HFFc6 (cell line): Measurements from ENCODE around the gene SRSF1. TPM values are rescaled to one million over a fixed set of nuclear protein-coding genes. Genes with fewer than 3 reads are reported as not detected.
"Not testable (repeated sequence)": the region's sequence is repeated elsewhere in the genome, so short reads cannot be mapped to it uniquely, and the experiment has no call there.

ENCODE experiments used
- DNase-seq: peaks from one replicate; pipeline ENCODE4 v3.0.0-alpha.2; 2018
- H3K27ac Mint-ChIP-seq: 2 replicates; pipeline ENCODE4 v1.8.0; 2020; ENCODE audit warnings: mild to moderate bottlenecking, mixed read lengths
- H3K27me3 Mint-ChIP-seq: 2 replicates; pipeline ENCODE4 v1.8.0; 2021; ENCODE audit warnings: mild to moderate bottlenecking, moderate library complexity, mixed read lengths; ENCODE audit not compliant: insufficient read depth
- H3K36me3 Mint-ChIP-seq: 2 replicates; pipeline ENCODE4 v1.8.0; 2021; ENCODE audit warnings: low read depth, mixed read lengths
- H3K4me1 Mint-ChIP-seq: 2 replicates; pipeline ENCODE4 v1.8.0; 2020; ENCODE audit warnings: low read depth, mixed read lengths
- H3K4me3 Mint-ChIP-seq: 2 replicates; pipeline ENCODE4 v1.8.0; 2020; ENCODE audit warnings: mild to moderate bottlenecking, moderate library complexity, mixed read lengths
- H3K9me3 Mint-ChIP-seq: 2 replicates; pipeline ENCODE4 v1.8.0; 2020; ENCODE audit warnings: mild to moderate bottlenecking, mixed read lengths
- total RNA-seq, 6 experiments: library from RNA; stranded (reverse); fragmentation: NEBNext Ultra II Directional; extraction: Animal tissue kit (Norgen Biotek cat#: 25700); gene quantifications; 2 replicates in 1 of 6; 3 replicates in 5 of 6; pipeline ENCODE4 v1.2.3, GENCODE V29; 2021
- TF ChIP-seq, protein P1 (sequence below): fragments of 200-600 bp; sonication (generic); IDR thresholded peaks from 2 replicates; pipeline ENCODE4 v1.5.0; 2021; ENCODE audit warnings: antibody characterized with exemption, mild to moderate bottlenecking

SRSF1 gene
- total RNA-seq, 6 experiments from 2014 or later: 216 to 296 (median 271) TPM

DNA sequence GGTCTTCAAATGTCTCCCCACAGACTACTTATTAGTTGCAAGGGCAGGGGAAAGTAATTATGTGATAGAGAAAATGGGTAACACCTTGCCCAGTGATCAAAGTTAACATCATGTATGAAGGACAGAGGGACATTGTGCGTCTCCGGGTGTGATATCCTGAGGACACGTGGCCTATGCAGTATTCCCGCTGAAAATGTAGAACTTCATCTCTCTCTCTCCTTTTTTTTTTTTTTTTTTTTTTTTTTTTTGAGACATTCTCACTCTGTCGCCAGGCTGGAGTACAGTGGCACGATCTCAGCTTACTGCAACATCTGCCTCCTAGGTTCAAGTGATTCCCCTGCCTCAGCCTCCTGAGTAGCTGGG lies 43.9 kb downstream of the SRSF1 start:
- H3K4me1 Mint-ChIP-seq: no peaks in the 10 kb centered on the region
- no peak overlapping the region for H3K4me3 Mint-ChIP-seq

GRCh38 chr17:57962279-57963148 lies 44.5 kb downstream of the SRSF1 start:
- DNase-seq: no peak
- Mint-ChIP-seq H3K9me3 (no peaks in the 10 kb centered on the region), H3K4me3 (no peak overlapping the region), H3K36me3 (no peaks in the 10 kb centered on the region), H3K27ac (no peak overlapping the region), H3K4me1 (no peaks in the 10 kb centered on the region), H3K27me3 (peaks cover 8% of the 10 kb centered on the region)
- TF ChIP-seq, protein P1, sequence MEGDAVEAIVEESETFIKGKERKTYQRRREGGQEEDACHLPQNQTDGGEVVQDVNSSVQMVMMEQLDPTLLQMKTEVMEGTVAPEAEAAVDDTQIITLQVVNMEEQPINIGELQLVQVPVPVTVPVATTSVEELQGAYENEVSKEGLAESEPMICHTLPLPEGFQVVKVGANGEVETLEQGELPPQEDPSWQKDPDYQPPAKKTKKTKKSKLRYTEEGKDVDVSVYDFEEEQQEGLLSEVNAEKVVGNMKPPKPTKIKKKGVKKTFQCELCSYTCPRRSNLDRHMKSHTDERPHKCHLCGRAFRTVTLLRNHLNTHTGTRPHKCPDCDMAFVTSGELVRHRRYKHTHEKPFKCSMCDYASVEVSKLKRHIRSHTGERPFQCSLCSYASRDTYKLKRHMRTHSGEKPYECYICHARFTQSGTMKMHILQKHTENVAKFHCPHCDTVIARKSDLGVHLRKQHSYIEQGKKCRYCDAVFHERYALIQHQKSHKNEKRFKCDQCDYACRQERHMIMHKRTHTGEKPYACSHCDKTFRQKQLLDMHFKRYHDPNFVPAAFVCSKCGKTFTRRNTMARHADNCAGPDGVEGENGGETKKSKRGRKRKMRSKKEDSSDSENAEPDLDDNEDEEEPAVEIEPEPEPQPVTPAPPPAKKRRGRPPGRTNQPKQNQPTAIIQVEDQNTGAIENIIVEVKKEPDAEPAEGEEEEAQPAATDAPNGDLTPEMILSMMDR: no peak

More for the DNA sequence above, 43.9 kb downstream of the SRSF1 start:
- no peaks in the 10 kb centered on the region for H3K9me3 Mint-ChIP-seq
- DNase-seq: no peak
- H3K36me3 Mint-ChIP-seq: no peaks in the 10 kb centered on the region
- H3K27ac Mint-ChIP-seq: no peak overlapping the region
- peaks cover 10% of the 10 kb centered on the region for H3K27me3 Mint-ChIP-seq
- TF ChIP-seq, protein P1: no peak

DNA sequence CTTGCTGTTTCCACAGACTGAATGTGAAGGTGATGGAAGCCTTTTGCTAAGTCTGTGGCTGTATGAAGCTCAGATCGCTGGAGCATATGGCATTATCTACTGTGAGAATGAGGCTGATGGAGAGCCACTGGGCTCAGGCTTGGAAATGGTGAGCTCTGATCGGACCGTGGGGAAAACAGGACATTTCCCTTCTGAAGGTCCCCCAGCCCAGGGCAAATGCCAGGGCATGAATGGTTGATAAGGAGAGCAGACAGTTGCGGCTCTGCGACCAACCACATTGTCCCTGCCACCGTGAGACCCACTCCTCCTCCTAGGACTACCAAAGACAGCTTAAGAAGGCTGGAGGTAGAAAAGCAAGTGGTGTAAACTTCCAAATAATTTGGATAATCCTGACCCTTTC lies 47.1 kb downstream of the SRSF1 start:
- peaks cover 11% of the 10 kb centered on the region; the same call in 1 of the 2 replicates for H3K4me1 Mint-ChIP-seq
- no peaks in the 10 kb centered on the region for H3K36me3 Mint-ChIP-seq
- TF ChIP-seq, protein P1: no peak
- no peak overlapping the region for H3K4me3 Mint-ChIP-seq
- H3K27ac Mint-ChIP-seq: no peak overlapping the region
- peaks cover 10% of the 10 kb centered on the region for H3K27me3 Mint-ChIP-seq
- H3K9me3 Mint-ChIP-seq: no peaks in the 10 kb centered on the region
- DNase-seq: no peak

GRCh38 chr17:57958391-57958790 lies 48.7 kb downstream of the SRSF1 start:
- DNase-seq, H3K27ac Mint-ChIP-seq, H3K36me3 Mint-ChIP-seq, H3K9me3 Mint-ChIP-seq, H3K27me3 Mint-ChIP-seq, H3K4me3 Mint-ChIP-seq: not testable (repeated sequence)
- peaks cover 22% of the 10 kb centered on the region for H3K4me1 Mint-ChIP-seq

DNA sequence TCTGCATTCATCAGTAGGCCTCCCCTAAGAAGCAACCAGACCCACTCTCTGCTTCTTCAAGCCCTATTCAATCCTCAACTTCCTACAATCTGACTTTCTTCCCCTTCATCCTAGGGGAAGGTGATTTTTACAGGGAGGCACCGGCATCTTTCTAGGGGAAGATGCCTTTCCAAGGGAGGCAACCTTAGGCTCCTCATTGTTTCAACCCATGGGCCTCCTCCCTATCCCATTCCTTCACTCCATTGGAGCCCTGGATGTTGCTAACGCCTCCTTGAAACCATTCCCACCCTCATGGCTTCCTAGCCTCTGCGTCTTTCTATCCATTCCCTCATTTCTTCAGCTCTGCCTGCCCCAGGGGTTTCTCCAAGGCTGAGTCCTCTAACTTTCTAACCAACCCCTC lies 49.2 kb downstream of the SRSF1 start:
- DNase-seq: no peak
- no peaks in the 10 kb centered on the region for H3K36me3 Mint-ChIP-seq
- H3K4me3 Mint-ChIP-seq: no peak overlapping the region
- H3K9me3 Mint-ChIP-seq: no peaks in the 10 kb centered on the region
- peaks cover 8% of the 10 kb centered on the region for H3K27me3 Mint-ChIP-seq
- H3K27ac Mint-ChIP-seq: no peak overlapping the region
- TF ChIP-seq, protein P1: no peak
- peaks cover 27% of the 10 kb centered on the region for H3K4me1 Mint-ChIP-seq

GRCh38 chr17:57957120-57957850 lies 49.8 kb downstream of the SRSF1 start:
- no peak overlapping the region for H3K27ac Mint-ChIP-seq
- H3K4me1 Mint-ChIP-seq: peaks cover 33% of the 10 kb centered on the region
- H3K4me3 Mint-ChIP-seq: no peak overlapping the region
- H3K9me3 Mint-ChIP-seq: no peaks in the 10 kb centered on the region
- no peaks in the 10 kb centered on the region for H3K36me3 Mint-ChIP-seq
- peaks cover 8% of the 10 kb centered on the region for H3K27me3 Mint-ChIP-seq
- TF ChIP-seq, protein P1: no peak
- DNase-seq: no peak
